Heart left ventricle (tissue), 13 donors: Measurements from ENCODE around the gene ZNF578.
"Not testable (repeated sequence)": the region's sequence is repeated elsewhere in the genome, so short reads cannot be mapped to it uniquely, and the experiment has no call there.

Experiments used
- POLR2A ChIP-seq, 2 donors: fragments of 450-650 bp; IDR thresholded peaks; one replicate each; pipeline ENCODE4 v1.6.1; 2017; ENCODE audit warnings: antibody characterized with exemption in 2 of 2, mild to moderate bottlenecking in 2 of 2, moderate library complexity in 2 of 2
- TF ChIP-seq, protein P1 (sequence below), 12 donors: fragments of 200-600 bp; sonication (generic) in 4 of 12; IDR thresholded peaks; one replicate each; pipeline versions ENCODE4 v1.5.0 to v1.8.0; 2018 to 2022; ENCODE audit warnings: antibody characterized with exemption in 12 of 12, mild to moderate bottlenecking in 5 of 12
- donor health status: ischemic (EF 13 %, LVEDD 7.1; RV severe dilation, severe dysfunction).
- donor health status: DM: no; HTN: yes; CAD: no.
- donor health status: DM: no; HTN: no; CAD: no.
- donor health status: ischemic (EF 25% LVEDD 6.9; RV normal size, moderate dysfunction).
- donor health status: ischemic (EF 25% LVEDD 5.7; RV mildly dilated, moderate dysfunction).
- donor health status: ischemic (EF 35%, LVEDD 5.7; RV mildly dilated, moderate dysfunction).
- donor health status: nonischemic (EF 11% LVEDD 7.7; RV severe dilation, severe dysfunction).
- donor health status: DM: yes; HTN: yes; CAD: no.
- donor health status: PGD.
- donor health status: ischemic (EF 29% LVEDD 5.4; RV normal size, mild dysfunction).
- donor health status: nonischemic (EF 23%, LVEDD 6.1; RV moderate dilation, normal function).

DNA sequence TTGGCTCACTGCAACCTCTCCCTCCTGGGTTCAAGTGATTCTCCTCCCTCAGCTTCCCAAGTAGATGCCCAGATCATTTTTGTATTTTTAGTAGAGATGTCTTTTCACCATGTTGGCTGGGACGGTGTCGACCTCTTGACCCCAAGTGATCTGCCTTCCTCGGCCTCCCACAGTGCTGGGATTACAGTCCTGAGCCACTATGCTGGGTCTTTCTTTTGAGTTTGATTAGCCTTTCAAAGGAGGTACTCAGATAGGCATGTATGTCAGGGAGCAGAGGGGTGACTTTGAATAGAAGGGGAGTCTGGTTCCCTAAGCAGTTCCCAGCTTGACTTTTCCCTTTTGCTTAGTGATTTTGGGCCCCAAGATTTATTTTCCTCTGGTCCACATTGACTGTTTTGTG is 47.1 kb downstream of the ZNF578 start:
- not testable (repeated sequence) for TF ChIP-seq POLR2A (IDR thresholded peaks at IDR 0.05)
- TF ChIP-seq, protein P1, sequence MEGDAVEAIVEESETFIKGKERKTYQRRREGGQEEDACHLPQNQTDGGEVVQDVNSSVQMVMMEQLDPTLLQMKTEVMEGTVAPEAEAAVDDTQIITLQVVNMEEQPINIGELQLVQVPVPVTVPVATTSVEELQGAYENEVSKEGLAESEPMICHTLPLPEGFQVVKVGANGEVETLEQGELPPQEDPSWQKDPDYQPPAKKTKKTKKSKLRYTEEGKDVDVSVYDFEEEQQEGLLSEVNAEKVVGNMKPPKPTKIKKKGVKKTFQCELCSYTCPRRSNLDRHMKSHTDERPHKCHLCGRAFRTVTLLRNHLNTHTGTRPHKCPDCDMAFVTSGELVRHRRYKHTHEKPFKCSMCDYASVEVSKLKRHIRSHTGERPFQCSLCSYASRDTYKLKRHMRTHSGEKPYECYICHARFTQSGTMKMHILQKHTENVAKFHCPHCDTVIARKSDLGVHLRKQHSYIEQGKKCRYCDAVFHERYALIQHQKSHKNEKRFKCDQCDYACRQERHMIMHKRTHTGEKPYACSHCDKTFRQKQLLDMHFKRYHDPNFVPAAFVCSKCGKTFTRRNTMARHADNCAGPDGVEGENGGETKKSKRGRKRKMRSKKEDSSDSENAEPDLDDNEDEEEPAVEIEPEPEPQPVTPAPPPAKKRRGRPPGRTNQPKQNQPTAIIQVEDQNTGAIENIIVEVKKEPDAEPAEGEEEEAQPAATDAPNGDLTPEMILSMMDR (IDR thresholded peaks at IDR 0.05), result not testable (repeated sequence)
